Inferior parietal cortex (tissue), 1 donor: ENCODE data around the gene GAREM1.
"Not testable (repeated sequence)": the region's sequence is repeated elsewhere in the genome, so short reads cannot be mapped to it uniquely, and the experiment has no call there.

Experiments used
- DNase-seq: peaks from one replicate; pipeline ENCODE4 v3.0.0-alpha.2; 2016; ENCODE audit errors: extremely low spot score

Gene GAREM1

DNA sequence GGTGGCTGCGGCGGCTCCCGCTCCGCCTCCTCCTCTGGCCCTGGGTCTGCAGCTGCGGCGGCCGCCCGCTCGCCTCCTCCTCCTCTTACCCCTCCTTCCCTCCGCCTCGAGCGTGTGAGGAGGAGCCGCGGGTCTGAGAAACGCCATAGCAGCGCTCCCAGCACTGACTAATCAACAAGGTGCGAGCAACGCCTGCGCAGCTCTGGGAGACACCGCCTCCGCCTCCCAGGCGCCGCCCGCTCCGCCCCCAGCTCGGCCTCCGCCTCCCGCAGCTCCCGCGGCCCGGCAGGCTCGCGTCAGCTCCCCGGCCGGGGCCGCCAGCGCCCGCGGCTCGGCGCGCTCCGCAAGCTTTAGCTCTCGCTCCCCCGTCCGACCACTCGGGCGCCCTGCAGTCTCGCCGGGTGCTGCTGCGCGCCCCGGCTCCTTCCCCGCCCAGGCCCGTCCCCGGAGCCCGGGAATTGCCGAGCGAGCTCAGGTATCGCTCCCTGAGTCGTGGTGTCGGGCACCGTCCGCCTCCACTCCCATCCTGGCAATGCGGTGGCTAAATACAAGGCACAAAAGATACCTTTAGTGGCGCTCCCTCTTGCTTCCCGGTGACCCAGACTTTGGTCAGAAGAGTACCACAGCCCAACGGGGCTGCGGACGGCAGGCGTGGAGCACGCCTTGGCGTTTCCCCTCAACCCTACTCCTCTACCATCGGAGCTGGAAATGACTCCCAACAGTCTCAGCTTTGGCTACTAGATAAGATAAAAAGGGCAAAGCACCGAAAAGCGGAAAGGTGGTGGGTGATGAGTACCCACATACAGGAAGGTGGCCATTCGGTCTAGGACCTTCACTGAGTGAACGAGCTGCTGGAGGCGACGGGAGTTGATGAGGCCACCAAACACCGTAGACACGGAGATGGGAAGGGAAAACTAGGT is at the start of gene GAREM1:
Gene GAREM1 (minus strand): TSS at position 169 of the 920 bp plus-strand sequence. CDS start 454 bp downstream, outside the sequence.
- DNase-seq: peak; percentile 93

DNA sequence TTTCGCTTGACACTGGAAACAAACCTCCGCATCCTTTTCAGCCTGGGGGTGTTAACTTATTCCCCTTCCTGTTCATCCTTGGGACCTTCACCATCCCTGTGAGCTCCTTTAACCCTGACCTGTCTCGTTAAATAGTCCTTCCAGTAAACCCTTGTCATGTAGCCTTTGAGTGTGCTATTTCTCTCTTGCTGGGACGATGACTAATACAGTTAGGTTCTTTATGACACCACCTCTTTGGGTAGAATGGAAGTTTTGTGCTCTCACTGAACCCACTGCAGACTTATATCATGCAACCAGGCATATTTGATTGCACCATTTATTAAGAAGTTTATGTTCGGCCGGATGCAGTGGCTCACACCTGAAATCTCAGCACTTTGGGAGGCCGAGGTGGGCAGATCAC is 40.5 kb upstream of the GAREM1 start:
- no peak for DNase-seq

- no peak for DNase-seq
These were observed 38.4 kb upstream of the GAREM1 start for GRCh38 chr18:32509111-32509510.

DNA sequence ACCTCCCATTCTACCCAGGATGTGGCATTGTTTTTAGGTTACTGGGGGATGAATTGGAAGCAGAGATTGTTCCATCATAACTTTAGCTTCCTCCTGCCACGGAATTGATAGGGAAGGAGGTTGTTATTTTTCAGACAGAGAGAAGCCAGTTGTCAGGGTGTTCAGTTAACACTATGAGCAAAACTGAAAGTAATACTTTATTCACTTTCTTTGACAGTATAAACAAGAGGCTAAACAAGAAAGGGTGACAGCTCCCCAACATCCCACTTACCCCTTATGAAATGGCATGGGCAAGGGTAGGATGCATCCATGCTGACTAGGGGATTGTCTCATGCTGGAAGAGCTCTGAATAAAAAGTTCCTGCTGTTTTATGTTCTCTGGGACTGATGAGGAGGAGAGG is 36.4 kb upstream of the GAREM1 start:
- DNase-seq: no peak

GRCh38 chr18:32502014-32502413 is 31.3 kb upstream of the GAREM1 start:
- DNase-seq: no peak

GRCh38 chr18:32501242-32501641 is 30.6 kb upstream of the GAREM1 start:
- DNase-seq: not testable (repeated sequence)

DNA sequence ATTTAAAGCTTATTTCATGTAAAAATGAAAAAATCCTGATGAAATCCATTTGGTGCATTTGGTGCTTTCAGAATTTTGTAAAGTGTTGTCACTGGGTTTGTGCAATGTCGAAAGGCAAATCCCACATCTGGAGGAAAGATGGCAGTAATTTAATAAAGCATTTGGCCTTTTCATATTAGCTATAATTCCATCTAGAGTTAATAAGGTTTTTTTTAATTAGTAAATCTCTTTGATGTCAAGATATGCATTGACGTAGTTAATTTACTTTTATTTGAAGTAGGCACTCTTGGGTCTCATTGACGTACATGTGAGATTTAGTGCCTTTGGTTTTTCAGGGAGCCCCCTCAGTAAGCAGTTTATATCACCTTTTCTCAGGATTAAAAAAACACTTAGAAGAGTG is 12.3 kb upstream of the GAREM1 start:
- no peak for DNase-seq

- no peak for DNase-seq
These were observed 11.4 kb upstream of the GAREM1 start for GRCh38 chr18:32482117-32482516.

- DNase-seq: no peak
These were observed 9.9 kb upstream of the GAREM1 start for GRCh38 chr18:32480581-32480980.

- no peak for DNase-seq
These were observed 8.1 kb upstream of the GAREM1 start for GRCh38 chr18:32478807-32479206.

DNA sequence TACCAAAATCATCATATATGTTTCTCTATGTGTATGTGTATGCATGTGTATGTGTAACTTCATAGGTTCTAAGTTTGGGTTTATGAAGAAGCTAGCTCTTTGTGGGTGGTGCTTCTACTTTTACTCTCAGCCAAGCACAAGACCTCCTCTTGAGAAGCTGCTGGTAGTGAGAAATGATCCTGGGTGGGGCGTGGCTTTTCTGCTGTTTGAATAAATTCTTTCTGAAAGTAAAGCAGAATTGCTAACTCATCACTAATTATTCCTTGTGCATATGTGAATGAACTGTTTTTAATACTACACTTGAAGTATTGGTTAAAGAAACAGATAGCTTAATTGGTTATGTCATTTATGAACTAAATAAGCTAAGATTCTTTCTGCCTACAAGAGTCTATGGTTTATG is 7.6 kb upstream of the GAREM1 start:
- DNase-seq: no peak

DNA sequence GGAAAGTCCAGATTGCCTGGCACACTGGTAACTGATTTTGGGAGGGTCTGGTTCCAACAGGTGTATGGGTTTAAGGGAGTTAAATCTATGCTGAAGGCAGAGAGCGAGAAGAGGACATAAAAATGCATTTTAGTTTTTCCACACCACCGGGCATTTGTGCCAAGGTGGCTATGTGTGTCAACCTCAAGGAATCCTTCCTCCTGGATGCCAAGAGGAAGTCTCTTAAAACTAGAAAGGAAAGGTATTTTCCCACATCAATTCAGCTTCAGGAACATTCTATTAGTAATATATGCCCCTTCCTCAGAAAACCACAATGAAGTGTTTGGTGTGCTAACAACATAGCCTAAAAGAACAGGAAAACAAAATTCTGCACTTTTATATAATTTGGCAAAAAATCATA is 5.4 kb upstream of the GAREM1 start:
- DNase-seq: no peak

DNA sequence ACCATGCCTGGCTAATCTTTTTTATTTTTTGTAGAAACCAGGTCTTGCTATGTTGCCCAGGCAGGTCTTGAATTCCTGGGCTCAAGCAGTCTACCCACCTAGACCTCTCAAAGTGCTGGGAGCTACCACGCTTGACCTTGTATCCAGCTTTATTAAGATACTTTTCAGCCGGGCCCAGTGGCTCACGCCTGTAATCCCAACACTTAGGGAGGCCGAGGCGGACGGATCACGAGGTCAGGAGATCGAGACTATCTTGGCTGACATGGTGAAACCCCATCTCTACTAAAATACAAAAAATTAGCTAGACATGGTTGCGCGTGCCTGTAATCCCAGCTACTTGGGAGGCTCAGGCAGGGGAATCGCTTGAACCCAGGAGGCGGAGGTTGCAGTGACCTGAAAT is 4.4 kb upstream of the GAREM1 start:
- DNase-seq: not testable (repeated sequence)

- DNase-seq: no peak
These were observed 2.6 kb upstream of the GAREM1 start for GRCh38 chr18:32473325-32473724.

GRCh38 chr18:32472841-32473240 is 2.2 kb upstream of the GAREM1 start:
- no peak for DNase-seq

GRCh38 chr18:32470460-32470713 is 295 bp downstream of the GAREM1 start:
- no peak for DNase-seq

DNA sequence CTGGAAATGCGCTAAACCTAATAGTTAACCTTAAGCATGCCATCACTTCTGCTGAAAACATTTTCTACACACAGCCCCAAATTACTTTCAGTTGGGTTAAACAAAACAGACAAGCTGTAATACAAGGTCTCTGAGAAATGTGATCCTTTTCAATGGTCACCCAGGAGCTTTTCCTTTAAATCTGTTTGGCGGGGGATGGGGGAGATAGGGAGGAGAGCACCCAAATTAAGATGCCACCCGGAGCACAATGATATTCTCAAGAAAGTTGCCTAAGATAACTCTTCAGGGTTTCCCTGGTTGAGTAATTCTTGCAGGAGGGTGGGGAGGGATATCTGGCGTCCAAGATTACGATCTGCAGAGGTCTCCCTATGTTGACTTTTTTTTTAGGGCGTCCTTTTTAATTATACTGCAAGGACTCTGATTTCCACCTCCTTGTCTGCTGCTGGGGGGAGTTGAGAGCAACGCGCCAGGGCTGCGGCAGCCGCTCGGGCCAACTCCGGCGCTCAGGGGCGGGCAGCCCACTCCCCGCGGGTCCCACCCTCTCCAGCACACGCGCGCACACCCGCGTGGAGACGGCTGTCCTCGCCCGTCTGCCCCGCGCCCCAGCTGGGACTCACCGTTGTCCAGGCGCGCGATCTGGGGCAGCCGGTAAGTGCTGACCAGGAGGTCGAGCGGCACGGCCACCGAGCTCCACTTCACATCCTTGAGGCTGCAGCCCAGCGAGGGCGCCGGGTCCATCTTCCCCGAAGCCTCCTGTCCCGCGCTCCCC is 807 bp downstream of the GAREM1 start:
- DNase-seq: no peak

DNA sequence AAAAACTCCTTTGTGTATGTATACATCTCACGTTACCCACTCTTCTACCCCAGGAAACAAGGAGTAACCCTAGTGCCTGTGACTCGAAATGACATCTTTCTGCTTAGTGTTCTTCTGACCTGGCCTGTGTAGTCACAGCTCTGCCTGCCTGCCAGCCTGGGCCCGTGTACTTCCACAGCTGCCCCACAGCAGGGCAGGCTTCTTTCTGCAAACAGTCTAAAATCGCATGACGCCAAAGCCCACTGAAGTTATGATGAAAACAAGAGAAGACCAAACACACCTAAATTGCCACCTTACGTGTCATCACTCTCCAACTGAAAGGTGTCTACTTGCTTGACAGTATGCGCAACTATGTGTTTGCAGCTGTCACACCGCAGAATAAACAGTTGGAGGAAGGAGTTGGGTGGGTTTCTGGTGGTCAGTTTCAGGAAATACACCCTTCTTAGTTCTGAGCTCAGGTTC is 1.5 kb downstream of the GAREM1 start:
- peak; percentile 55 for DNase-seq

DNA sequence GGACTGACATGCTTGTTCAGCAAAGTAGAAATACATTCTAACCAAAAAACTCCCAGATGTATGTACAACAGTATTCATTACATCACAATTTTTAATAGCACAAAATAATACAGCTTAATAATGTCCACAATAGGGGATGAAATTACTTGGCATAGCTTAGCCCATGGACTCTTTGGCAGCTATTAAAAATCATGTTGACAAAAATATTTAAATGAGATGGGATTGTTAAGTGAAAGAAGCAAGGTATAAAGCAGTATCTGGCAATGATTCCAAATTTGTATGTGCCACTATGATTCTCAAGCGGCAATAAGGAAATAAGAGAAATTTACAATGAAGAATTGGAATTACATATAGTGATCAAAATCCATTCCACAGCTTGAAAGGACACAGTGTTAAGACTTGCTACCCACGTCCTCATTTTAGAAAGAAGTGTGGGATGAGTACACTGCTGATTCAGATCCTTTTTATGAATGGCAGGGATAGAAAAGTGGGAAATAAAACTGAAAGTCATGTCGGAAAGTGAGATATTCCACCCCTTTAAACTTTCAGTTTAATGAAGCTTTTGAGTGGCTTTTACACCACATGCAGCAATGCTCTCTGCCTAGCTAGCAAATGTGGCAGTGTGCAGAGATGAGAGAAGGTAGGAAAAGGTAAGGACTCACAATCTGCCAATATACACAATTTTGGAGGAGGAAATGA is 2.4 kb downstream of the GAREM1 start:
- no peak for DNase-seq

DNA sequence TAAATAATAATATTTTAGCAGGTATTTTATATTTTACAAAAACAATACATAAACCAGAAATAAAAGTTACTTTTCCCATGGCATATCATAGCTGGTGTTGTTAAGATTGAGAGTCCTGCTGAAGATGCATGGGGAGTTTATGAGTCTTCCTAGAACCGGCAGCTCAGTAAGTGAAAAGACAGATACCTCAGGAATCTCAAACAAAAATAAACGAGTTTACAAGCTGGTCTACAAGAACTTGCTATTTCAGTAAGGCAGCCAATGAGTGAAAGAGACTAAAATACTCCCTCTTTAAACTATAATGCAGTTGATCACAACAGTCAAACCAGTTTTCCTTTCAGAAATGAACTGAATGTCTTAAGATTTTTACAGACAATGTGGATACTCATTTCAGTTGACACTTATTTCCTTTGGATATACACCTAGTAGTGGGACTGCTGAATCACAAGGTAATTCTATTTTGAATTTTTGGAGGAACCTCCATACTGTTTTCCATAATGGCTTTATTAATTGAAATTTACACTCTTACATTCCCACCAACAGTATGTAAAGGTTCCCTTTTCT is 8.9 kb downstream of the GAREM1 start:
- no peak for DNase-seq

GRCh38 chr18:32460171-32460731 is 10.4 kb downstream of the GAREM1 start:
- DNase-seq: no peak
